HEK293 (cell line): ENCODE data around the gene TMOD4.

Experiments used
- ZNF274 ChIP-seq, 2 experiments: fragments of 200-500 bp in 1 of 2; fragments of 450-650 bp in 1 of 2; sonication (Bioruptor generic) in 1 of 2; formaldehyde crosslinking in 1 of 2; IDR thresholded peaks; 2 replicates each; pipeline versions ENCODE4 v1.5.1 to v1.6.1; 2014 to 2016; ENCODE audit warnings: borderline replicate concordance in 1 of 2, inconsistent platforms in 1 of 2, low read length in 1 of 2, missing biosample characterization in 1 of 2, missing genetic modification characterization in 1 of 2
- ZNF311 ChIP-seq: fragments of 450-650 bp; formaldehyde crosslinking; IDR thresholded peaks from 2 replicates; pipeline ENCODE4 v1.5.1; 2017; ENCODE audit warnings: missing biosample characterization, missing genetic modification characterization, borderline replicate concordance
- ZNF629 ChIP-seq: fragments of 450-650 bp; formaldehyde crosslinking; IDR thresholded peaks from 2 replicates; pipeline ENCODE4 v1.5.1; 2017; ENCODE audit warnings: missing biosample characterization, missing genetic modification characterization
- ZNF785 ChIP-seq: fragments of 450-650 bp; formaldehyde crosslinking; IDR thresholded peaks from 2 replicates; pipeline ENCODE4 v1.5.1; 2016; ENCODE audit warnings: missing biosample characterization, missing genetic modification characterization
- TF ChIP-seq, protein P1 (sequence below): fragments of 450-650 bp; formaldehyde crosslinking; IDR thresholded peaks from 2 replicates; pipeline ENCODE4 v1.5.1; 2016; ENCODE audit warnings: missing biosample characterization, missing genetic modification characterization

- TF ChIP-seq ZNF785 (tag by site-specific recombination) (no peak), ZNF311 (no peak), ZNF274 (IDR thresholded peaks at IDR 0.05; ENCODE audit: low read length) (no peak), ZNF274 (tag by site-specific recombination; IDR thresholded peaks at IDR 0.05; ENCODE audit: borderline replicate concordance) (no peak), ZNF629 (tag by site-specific recombination) (no peak)
- TF ChIP-seq, protein P1, sequence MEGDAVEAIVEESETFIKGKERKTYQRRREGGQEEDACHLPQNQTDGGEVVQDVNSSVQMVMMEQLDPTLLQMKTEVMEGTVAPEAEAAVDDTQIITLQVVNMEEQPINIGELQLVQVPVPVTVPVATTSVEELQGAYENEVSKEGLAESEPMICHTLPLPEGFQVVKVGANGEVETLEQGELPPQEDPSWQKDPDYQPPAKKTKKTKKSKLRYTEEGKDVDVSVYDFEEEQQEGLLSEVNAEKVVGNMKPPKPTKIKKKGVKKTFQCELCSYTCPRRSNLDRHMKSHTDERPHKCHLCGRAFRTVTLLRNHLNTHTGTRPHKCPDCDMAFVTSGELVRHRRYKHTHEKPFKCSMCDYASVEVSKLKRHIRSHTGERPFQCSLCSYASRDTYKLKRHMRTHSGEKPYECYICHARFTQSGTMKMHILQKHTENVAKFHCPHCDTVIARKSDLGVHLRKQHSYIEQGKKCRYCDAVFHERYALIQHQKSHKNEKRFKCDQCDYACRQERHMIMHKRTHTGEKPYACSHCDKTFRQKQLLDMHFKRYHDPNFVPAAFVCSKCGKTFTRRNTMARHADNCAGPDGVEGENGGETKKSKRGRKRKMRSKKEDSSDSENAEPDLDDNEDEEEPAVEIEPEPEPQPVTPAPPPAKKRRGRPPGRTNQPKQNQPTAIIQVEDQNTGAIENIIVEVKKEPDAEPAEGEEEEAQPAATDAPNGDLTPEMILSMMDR (tag by site-specific recombination) = no peak
Measured at GRCh38 chr1:151147665-151148064, 28.1 kb downstream of the TMOD4 start.
